Fibroblast of the conjunctiva (primary cell): ENCODE data around the gene PLP1.
"Not testable (repeated sequence)": the region's sequence is repeated elsewhere in the genome, so short reads cannot be mapped to it uniquely, and the experiment has no call there.

Experiments
- DNase-seq: peaks from one replicate; pipeline ENCODE4 v3.0.0-alpha.2; 2010; ENCODE audit warnings: low read depth

Gene PLP1

GRCh38 chrX:103780336-103781061 lies 3.9 kb downstream of the PLP1 start:
- no peak for DNase-seq

DNA sequence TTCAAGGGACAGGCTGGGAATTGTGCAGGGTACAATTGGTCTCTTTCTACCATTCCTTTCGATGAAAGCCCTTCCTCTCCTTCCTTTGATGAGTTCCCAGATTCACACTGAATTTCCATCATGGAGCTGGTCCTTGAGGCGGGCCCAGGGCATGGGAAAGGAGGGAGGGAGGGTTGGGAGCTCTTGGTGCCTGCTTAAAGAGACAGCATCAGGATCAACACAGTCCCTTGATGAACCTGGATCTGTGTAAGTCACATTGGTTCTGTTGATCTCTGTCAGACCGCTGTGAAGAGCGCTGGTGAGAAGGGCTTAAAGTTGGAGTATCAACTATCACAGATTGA lies 4.4 kb downstream of the PLP1 start:
- no peak for DNase-seq

DNA sequence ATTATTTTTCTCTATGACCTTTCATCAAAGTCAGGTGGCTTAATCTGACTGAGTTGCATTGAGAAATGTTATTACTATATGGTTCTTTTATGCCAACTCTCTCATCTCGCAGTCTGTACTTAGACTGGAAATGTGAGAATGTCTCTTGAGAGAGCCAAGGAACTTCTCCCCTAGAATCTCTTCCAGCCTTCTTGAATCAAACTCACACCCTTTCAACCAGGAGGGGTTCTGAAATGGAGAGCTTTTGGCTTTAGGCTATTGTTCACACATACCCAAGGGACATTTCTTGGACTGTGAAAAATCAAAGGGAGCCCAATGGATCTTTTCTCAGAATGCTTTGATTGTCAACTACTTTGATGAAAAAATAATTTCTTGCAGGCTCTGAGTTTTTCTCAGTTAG lies 5.1 kb downstream of the PLP1 start:
- DNase-seq, result no peak

- no peak for DNase-seq
Observed at GRCh38 chrX:103782640-103783039, 6.0 kb downstream of the PLP1 start.

DNA sequence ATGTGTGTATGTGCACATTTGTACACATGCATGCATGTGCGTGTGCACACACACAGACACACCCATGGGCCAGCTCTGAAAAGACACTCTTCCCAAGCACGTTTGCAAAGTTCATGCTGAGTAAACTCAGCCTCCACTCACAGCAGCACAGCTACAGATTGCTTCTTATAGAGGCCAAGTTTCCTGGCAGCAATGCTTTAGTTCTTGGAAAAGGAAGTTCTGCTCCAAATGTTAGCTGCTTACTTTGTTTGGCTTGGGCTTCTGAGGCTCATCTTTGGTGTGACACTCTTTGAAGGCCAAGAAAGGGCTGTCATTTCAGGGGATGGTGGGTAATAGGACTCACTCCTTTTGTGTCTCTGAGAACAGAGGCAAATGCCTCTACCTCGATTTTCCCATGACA lies 6.6 kb downstream of the PLP1 start:
- DNase-seq, result no peak

DNA sequence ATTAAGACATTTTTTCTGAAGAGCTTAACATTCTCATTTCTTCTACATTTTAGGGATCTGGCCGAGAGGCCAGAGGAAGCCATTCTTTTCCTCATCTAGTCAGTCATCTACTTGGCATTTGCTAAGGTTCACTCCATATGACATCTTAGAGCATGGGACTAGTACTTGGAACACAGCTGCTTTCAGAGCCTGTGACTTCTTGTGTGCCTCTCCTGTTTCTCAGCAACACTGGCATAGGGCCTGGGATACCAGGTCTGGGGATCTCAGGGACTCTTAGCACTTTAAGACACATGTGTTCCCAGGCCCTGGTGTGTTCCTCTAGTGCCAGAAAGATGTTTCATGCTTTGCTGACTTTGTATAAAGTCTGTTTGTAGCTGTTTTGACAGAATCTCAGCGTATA lies 7.3 kb downstream of the PLP1 start:
- no peak for DNase-seq

DNA sequence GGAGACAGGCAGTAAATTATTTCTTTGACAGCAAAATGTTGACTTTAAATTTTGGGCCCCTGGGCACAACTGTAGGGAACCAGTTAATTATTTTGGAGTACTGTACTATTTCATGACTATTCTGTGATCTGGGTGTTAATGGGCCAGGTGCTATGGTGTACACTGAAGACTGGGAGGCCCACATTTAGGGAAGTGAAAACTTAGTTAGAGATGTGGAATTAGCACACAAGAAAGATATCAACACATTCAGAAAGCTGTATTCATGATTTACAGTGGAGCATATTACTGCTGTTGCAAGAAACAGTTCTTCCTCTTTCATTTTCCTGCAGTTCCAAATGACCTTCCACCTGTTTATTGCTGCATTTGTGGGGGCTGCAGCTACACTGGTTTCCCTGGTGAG lies 12.4 kb downstream of the PLP1 start:
- DNase-seq, result no peak

DNA sequence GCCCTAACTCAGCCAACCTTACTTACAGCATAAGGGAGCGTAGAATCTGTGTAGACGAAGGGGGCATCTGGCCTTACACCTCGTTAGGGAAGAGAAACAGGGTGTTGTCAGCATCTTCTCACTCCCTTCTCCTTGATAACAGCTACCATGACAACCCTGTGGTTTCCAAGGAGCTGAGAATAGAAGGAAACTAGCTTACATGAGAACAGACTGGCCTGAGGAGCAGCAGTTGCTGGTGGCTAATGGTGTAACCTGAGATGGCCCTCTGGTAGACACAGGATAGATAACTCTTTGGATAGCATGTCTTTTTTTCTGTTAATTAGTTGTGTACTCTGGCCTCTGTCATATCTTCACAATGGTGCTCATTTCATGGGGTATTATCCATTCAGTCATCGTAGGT lies 14.6 kb downstream of the PLP1 start:
- DNase-seq, result no peak

DNA sequence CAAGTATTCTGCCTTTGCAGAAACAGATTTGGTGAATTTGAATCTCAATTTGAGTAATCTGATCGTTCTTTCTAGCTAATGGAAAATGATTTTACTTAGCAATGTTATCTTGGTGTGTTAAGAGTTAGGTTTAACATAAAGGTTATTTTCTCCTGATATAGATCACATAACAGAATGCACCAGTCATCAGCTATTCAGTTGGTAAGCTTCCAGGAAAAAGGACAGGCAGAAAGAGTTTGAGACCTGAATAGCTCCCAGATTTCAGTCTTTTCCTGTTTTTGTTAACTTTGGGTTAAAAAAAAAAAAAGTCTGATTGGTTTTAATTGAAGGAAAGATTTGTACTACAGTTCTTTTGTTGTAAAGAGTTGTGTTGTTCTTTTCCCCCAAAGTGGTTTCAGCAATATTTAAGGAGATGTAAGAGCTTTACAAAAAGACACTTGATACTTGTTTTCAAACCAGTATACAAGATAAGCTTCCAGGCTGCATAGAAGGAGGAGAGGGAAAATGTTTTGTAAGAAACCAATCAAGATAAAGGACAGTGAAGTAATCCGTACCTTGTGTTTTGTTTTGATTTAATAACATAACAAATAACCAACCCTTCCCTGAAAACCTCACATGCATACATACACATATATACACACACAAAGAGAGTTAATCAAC lies 15.3 kb downstream of the PLP1 start:
- DNase-seq, result no peak

DNA sequence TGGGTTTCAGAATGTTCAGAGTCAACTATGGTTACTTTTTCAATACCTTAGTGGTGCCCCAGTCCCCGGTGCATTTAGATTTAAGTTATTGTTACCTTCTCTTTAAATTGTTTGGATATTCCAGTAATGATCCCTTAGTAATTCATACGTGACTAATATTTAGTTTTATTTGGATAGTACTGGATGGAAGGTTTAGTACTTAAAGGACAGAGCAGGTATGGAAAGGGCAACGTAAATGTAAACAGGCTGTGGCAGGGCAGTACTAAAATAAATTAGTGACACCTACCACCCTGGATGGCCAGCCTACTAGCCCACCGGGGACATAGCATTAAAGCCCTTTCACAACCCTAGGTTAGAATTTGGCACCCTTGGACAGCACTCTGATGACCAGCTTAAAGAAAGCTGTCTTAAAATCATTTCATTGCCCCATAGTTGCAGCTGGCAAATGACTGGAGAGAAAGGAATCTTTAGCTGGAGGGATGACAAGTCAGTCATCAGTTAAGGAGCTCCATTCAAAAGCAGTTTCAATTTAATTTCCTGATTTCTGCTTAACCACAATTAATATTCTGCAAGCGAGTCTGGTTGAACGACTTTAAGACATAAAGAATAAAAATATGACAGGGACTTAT lies 16.4 kb downstream of the PLP1 start:
- peak; percentile 41 for DNase-seq

GRCh38 chrX:103793545-103793940 lies 16.9 kb downstream of the PLP1 start:
- DNase-seq, result no peak

GRCh38 chrX:103794119-103794518 lies 17.5 kb downstream of the PLP1 start:
- no peak for DNase-seq

GRCh38 chrX:103797691-103798090 lies 21.1 kb downstream of the PLP1 start:
- no peak for DNase-seq

GRCh38 chrX:103800318-103800717 lies 23.7 kb downstream of the PLP1 start:
- DNase-seq, result no peak

DNA sequence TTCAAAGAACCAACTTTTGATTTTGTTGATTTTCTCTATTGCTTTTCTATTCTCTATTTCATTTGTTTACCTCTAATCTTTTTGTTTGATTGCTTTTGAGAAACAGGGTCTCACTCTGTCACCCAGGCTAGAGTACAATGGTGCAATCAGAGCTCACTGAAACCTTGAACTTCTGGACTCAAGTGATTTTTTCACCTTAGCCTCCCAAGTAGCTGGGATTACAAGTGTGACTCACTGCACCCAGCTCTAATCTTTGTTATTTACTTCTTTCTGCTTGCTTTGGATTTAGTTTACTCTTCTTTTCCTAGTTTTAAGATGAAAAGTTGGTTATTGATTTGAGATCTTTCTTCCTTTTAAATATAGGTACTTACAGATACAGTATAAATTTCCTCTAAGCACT lies 29.2 kb downstream of the PLP1 start:
- DNase-seq, result no peak

DNA sequence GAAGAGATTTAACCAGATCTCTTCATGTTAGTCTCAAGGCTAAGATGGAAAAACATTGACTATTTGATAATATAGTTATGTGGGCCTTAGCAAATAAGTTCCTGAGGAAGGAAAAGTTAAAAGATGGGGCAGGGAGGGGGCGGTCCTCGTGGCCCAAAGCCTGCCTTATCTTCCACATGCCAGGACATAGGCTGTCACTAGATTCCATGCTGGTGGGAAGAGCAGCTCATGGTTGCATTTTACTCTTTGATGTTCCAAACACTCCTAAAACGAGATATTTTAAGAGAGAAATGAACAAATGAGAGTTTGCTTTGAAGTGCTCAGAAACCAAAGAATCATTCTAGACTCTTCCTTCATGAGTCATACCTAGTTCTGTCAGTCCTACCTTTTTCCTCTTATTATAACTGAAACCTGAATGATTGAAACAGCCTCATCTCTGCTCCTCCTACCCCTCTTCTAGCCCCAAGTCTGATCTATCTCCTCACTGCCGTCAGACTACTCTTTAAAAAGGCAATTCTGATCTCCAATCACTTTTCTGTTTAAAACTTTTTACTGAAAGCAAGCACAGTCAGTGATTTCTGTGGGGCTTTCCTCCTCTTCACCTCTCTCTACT lies 30.3 kb downstream of the PLP1 start:
- no peak for DNase-seq

GRCh38 chrX:103811858-103812257 lies 35.2 kb downstream of the PLP1 start:
- no peak for DNase-seq

GRCh38 chrX:103817101-103817500 lies 40.5 kb downstream of the PLP1 start:
- not testable (repeated sequence) for DNase-seq

- peak; percentile 21 for DNase-seq
Observed at GRCh38 chrX:103817502-103817901, 40.9 kb downstream of the PLP1 start.

DNA sequence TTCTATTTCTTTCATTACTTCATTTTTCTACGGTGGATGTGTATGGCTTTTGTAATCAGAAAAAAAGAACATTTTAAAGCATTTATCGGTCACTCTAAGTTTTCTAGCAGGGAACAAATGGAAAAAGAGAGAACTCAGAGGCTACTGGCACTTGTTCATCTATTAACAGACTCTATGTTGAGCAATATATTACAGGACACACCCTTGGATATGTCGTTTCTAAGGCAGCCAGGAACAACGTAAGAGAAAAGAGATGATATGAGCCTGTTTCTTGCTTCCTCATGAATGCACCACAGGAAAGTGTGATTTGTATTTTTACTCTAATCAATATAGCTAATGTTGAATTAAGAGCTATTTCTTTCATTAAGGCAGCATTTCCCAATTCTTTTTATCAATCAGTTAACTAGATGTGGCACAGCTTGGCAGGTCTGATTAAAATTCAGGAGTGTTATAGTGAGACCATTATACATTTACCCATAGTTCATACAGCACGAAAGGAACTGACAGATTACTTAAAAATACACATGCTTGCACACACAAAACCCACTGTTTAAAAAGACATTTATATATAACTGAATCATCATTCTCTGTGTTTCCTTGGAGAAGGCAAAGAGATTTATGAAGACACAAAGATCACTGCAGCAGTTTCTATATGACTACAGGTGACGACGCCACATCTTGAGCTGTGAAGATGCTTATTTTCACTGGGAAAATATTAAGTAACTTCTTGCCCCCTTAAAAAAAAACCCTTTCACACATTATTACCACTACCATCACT lies 42.4 kb downstream of the PLP1 start:
- DNase-seq, result peak; percentile 33

- DNase-seq, result not testable (repeated sequence)
Observed at GRCh38 chrX:103820802-103821201, 44.2 kb downstream of the PLP1 start.

DNA sequence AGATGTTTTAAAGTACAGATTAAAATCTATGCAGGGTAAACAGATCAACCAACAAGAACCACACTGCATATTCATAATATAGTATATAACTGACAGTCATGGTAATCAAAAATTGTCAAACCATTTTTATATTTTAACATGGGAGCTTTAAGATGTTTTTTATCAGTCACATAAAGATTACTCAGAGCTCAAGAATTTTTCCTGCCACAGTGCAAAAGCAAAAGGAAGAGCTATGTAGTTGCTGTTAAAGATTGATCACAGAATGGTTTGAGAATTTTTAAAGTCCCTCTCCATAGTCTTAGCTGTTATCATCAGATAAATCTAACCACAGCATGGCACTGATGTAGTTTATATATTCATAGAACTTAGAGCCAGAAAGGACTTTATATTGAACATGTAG lies 47.0 kb downstream of the PLP1 start:
- no peak for DNase-seq
